Measurements from ENCODE around the gene BRIP1.

DNA sequence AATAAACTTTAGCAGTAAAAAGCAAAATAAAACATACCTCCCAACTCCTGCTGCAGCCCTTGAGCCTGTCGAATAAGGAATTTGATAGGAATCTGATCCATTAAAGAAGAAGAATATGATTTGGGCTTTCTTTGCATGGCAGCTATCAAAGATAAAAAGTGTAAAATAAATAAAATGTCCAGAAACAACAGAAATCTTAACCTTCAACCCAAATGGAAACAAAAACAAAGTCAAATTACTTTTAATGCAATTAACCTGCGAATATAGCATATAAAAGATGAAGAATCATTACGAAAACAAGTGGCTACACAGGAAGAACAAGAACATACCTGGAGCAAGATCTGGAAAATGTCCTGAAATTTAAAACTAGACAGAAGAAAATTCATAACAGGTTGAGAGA lies 21.5 kb upstream of the BRIP1 start:
- TF ChIP-seq, protein P1, sequence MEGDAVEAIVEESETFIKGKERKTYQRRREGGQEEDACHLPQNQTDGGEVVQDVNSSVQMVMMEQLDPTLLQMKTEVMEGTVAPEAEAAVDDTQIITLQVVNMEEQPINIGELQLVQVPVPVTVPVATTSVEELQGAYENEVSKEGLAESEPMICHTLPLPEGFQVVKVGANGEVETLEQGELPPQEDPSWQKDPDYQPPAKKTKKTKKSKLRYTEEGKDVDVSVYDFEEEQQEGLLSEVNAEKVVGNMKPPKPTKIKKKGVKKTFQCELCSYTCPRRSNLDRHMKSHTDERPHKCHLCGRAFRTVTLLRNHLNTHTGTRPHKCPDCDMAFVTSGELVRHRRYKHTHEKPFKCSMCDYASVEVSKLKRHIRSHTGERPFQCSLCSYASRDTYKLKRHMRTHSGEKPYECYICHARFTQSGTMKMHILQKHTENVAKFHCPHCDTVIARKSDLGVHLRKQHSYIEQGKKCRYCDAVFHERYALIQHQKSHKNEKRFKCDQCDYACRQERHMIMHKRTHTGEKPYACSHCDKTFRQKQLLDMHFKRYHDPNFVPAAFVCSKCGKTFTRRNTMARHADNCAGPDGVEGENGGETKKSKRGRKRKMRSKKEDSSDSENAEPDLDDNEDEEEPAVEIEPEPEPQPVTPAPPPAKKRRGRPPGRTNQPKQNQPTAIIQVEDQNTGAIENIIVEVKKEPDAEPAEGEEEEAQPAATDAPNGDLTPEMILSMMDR (conservative IDR thresholded peaks at IDR 0.05 in 1 of 2, IDR thresholded peaks at IDR 0.05 in 1 of 2; ENCODE audit: low read depth in 1 of 2, low read length in 2 of 2) = no peak
- no peak for TF ChIP-seq EZH2 (IDR thresholded peaks at IDR 0.05; ENCODE audit: low read length, missing control alignments)
